ENCODE measurements around the gene SFTA2. TPM values are rescaled to one million over a fixed set of nuclear protein-coding genes. Genes with fewer than 3 reads are reported as not detected.
"Not testable (repeated sequence)": the region's sequence is repeated elsewhere in the genome, so short reads cannot be mapped to it uniquely, and the experiment has no call there.

SFTA2 gene
- total RNA-seq, 1 donor from 2014 or later: not detected

DNA sequence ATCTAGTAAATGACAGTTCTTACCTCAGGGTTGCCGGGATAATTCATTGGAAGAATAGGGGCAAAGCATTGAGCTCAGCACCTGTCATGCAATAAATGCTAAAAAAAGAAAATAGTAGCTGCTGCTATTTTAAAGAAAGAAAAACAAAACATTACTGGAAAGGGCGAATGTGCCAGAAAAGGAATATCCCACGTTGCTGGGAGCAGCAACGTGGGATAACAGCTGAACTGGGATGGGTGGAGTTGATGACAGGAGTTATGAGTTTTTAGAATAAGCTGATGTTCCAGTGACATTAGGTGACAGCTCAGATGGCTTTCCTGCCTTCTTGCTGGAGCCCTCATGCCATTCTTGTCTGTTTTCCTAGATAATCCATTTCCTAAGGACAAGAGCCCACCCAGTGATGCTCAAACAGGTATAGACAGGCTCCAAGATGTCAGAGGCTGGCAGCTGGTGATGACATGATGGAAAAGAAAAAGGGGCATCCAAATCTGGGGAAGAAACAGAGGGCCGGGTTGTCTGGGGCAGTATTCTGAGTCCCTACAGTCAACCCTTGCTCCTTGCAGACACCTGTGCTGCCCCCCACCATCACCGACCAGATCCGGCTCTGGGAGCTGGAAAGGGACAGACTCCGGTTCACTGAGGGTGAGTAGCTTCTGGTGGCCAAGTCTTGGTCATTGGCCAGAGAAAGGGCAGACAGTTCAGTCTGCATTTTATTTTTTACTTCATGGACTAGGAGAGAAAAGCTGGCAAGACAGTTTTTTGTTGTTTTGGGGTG lies 19.0 kb downstream of the SFTA2 start:
- no peak for DNase-seq (ENCODE audit: low read depth, low spot score)

DNA sequence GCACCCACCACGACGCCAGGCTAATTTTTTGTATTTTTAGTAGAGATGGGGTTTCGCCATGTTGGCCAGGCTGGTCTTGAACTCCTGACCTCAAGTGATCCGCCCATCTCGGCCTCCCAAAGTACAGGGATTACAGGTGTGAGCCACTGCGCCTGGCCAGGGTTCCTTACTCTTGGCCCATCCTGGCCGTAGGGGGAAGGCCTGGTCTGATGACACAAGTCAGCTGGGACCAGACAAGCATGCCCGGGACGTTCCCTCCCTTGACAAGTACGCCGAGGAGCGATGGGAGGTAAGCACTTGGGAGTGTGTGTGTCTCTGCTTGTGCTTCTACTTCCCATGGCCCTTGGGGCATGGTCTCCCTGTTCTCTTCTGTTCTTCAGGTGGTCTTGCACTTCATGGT lies 21.5 kb downstream of the SFTA2 start:
- not testable (repeated sequence) for DNase-seq (ENCODE audit: low read depth, low spot score)

DNA sequence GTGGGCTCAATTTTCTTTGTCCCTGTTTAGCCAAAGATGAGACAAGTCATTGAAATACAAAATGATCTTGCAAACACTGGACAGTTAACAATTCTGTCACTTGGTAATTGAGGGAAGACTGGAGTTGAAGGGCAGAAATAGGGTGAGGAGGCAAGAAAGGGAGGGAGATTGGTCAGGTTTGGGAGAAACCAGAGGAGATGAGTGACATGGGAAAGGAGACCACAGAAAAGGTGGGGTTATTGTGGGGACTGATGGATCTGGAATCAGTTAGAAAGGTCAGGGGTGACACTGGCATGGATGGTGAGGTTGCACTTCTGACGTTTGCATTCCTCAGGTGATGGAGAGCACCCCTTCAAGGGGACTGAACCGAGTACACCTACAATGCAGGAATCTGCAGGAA lies 23.3 kb downstream of the SFTA2 start:
- no peak for DNase-seq (ENCODE audit: low read depth, low spot score)

DNA sequence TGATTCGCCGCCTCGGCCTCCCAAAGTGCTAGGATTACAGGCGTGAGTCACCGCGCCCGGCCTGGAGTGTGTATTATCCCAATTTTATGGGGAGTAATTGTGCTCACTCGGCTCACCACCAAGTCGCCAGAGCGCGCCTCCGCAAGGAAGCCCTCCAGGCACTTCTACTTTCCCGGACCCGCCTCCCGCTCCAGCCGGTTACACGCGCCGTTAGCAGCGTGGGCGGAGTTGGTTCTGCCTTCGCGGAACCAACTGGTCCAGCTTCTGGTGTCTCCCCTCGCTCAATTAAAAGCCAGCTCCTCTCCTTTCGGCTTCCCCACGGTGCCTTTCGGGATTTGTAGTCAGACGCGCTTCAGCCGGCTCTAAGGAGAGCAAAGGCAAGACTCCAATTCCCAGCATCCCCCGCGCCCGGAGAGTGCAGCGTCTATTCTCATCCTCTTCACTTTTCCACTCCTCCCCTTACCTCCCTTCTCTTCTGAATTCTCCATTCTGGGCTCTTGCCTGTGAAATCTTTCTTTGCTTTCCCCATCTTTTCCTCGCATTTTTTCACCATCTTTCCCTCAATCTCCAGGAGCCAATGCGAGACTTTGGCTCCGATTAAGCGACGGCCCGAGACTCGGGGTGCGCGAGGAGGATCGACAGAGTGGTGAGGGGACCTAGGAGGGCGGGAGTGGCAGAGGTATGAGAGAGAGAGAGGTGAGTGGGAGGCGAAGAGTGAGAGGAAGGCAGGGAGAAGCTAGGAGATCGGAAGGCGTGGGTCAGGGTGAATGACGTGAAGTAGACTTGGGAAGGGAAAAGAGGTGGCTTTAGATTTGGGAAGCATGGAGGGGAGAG lies 24.0 kb downstream of the SFTA2 start, which contains the start of gene GTF2H4:
GTF2H4 (plus strand) TSS at position 450 of the 834 bp plus-strand sequence.
- DNase-seq (ENCODE audit: low read depth, low spot score): peak; percentile 96

DNA sequence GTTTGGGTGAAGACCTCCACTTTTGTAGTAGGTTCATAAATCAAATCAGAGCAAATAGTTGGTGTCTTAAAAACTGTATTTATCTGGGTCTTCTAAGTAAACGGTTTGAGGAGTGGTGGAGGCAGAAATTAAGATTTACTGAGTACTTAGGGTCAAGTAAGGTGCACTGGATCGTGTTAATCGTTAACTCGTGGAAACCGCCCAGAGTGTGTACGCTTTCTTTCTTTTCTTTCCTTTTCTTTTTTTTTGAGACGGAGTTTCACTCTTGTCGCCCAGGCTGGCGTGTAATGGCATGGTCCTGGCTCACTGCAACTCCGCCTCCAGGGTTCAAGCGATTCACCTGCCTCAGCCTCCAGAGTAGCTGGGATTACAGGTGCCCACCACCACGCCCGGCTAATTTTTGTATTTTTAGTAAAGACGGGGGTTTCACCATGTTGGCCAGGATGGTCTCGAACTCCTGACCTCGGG lies 24.6 kb downstream of the SFTA2 start:
- DNase-seq (ENCODE audit: low read depth, low spot score): not testable (repeated sequence)

DNA sequence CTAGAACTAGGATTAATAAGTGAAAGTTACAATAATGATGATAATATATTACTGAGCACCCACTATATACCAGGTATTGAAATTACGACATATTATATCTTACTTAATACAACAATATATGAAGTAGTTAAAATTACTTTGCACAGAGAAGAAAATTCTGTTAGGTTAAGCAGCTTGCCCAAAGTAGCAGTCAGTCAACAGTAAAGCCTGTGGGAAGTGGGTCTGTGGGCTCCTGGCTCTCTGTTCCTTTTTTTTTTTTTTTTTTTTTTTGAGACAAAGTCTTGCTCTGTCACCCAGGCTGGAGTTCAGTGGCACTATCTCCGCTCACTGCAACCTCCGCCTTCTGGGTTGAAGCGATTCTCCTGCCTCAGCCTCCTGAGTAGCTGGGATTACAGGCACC lies 28.7 kb downstream of the SFTA2 start:
- no peak for DNase-seq (ENCODE audit: low read depth, low spot score)

DNA sequence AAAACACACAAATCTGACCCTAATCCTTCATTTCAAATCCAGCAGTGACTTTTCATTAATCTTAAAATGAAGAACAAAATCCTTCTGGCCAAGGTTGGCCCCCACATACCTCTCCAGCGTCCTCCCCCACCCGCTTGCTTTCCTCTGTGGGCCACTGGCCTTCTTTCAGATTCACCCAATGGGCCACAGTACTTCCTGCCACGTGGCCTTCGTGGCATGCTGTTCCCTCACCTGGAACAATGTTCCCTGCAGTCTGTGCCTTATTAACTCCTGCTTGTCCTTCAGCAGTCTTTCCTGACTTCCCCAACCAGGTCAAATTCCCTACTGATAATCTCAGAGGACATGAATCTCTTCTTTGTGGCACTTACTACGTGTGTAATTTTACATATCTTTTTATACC lies 29.3 kb downstream of the SFTA2 start:
- DNase-seq (ENCODE audit: low read depth, low spot score): no peak

DNA sequence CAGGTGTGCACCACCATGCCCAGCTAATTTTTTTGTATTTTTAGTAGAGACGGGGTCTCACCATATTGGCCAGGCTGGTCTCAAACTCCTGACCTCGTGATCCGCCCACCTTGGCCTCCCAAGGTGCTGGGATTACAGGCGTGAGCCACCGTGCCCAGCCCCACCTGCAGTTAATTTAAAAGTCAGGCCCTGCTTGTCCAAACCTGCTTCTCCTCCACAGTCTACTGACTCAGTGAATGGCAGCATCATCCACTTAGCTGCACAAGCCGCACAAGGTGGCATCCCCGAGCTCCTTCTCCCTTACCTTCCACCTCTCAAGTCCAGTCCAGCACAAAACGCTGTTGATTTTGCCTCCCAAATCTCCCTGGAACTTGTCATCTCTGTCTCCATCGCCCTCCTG lies 29.8 kb downstream of the SFTA2 start:
- not testable (repeated sequence) for DNase-seq (ENCODE audit: low read depth, low spot score)

DNA sequence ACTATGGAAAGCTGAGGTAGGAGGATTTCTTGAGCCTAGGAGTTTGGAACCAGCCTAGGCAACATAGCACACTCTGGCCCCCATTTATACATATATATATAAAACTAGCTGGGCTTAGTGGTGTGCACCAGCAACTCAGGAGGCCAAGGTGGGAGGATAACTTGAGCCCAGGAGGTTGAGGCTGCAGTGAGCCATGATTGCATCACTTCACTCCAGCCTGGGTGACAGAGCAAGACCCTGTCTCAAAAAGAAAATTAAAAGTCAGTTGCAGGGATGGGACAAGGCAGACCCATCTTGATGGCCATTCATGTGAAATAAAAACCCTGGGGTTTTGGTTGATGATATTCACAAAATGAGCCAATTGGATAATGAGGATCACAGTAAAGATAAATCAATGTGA lies 30.5 kb downstream of the SFTA2 start:
- no peak for DNase-seq (ENCODE audit: low read depth, low spot score)

DNA sequence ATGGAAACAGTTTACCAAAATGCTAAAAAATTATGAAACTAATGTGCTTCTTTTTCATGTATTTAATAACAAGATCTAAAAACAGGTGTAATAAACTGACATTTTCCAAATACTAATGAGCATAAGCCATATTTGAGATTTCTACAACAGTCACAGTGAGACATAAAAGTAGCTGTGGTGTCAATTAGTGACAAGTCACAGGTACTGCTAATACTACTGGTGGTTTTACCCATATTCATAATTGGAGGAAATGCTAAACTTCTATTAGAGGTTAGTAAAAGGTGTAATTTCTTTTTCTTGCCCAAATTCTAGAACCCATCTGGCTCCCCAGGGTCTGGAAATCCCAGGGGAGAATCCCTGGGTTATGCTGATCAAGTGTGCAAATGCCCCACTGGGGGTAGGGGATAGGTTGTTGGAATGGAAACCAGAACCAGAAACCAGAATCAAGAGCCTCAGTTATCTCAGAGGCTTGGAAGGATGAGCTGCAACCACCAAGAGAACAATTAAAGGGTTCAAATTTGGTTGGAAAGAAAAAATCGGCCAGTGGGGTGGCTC lies 31.0 kb downstream of the SFTA2 start:
- DNase-seq (ENCODE audit: low read depth, low spot score): no peak

DNA sequence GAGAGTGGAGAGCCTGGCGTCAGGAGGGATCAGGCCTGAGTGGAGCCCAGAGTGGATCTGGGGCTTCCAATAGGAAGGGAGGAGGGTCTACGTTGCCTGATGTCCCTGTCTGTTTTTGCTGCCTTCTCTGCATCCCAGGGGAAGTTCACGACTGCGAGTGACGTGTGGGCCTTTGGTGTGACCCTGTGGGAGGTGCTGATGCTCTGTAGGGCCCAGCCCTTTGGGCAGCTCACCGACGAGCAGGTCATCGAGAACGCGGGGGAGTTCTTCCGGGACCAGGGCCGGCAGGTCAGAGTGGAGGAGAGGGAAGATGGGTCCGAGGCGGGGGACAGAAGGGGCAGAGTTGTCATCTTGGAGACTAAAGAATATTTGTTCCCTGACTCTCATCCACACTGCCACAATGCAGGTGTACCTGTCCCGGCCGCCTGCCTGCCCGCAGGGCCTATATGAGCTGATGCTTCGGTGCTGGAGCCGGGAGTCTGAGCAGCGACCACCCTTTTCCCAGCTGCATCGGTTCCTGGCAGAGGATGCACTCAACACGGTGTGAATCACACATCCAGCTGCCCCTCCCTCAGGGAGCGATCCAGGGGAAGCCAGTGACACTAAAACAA lies 33.1 kb downstream of the SFTA2 start:
- DNase-seq (ENCODE audit: low read depth, low spot score): no peak

DNA sequence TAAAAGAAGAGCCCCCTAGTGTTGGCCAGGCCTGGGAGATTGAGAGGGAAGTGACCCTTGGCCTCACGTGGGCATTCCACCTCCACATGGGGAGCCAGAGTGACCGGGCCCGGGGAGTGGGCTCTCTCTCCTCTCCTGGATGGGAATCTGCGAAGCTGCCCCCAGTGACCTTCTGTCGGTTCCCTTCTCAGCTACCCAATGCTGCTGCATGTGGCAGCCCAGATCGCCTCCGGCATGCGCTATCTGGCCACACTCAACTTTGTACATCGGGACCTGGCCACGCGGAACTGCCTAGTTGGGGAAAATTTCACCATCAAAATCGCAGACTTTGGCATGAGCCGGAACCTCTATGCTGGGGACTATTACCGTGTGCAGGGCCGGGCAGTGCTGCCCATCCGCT lies 34.1 kb downstream of the SFTA2 start:
- DNase-seq (ENCODE audit: low read depth, low spot score): no peak

DNA sequence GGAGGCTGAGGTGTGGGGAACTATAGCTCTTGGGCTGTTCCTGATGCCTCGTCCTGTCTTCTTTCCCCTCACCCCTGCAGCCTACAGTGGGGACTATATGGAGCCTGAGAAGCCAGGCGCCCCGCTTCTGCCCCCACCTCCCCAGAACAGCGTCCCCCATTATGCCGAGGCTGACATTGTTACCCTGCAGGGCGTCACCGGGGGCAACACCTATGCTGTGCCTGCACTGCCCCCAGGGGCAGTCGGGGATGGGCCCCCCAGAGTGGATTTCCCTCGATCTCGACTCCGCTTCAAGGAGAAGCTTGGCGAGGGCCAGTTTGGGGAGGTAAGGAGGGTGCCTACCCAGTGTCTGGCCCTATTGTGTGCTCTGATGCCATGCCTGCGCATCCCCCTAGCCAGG lies 35.4 kb downstream of the SFTA2 start:
- DNase-seq (ENCODE audit: low read depth, low spot score): no peak

DNA sequence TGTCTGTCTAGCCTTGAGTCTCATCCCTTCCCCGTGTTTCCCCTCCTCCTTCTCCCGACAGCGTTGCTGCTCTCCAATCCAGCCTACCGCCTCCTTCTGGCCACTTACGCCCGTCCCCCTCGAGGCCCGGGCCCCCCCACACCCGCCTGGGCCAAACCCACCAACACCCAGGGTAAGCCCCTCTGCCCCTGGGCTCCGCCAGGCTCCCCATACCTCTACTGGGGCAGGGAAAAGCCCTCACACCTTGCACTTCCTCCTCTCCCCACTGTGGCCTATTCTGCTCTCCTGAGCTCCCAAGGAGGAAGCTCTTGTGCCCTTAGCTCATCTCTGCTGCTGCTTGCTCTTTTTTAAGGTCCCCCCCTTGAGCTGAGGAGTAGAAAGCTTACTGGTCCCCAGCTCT lies 36.6 kb downstream of the SFTA2 start:
- DNase-seq (ENCODE audit: low read depth, low spot score): no peak

DNA sequence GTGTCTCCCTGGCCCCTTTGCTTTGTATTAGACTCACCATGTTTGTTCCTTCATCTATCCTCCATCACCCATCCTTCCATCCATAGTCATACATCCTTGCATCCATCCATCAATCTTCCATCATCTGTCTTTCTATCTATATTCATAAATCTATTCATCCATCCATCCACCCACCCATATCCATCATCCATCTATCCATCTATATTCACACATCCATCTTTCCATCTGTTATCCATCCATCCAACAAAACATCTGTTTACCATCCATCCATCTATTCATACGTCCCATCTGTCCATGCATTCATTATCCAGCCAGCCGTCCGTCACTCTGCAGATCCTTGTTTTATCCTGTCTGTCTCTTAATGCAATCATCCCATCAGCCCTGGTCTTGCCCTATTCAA lies 37.0 kb downstream of the SFTA2 start:
- no peak for DNase-seq (ENCODE audit: low read depth, low spot score)

DNA sequence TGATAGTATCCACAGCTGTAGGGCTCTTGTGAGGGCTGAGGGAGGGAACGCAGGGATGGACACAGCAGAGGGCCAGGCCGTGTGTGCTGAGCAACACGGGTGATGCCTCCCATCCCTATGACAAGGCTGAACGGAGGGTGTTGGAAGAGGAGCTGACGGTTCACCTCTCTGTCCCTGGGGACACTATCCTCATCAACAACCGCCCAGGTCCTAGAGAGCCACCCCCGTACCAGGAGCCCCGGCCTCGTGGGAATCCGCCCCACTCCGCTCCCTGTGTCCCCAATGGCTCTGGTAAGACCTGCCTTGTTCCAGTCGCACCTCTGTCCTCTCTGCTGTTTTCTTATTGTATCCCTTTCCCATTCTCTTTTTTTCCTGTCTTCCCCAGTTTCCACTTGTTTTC lies 37.6 kb downstream of the SFTA2 start:
- no peak for DNase-seq (ENCODE audit: low read depth, low spot score)

DNA sequence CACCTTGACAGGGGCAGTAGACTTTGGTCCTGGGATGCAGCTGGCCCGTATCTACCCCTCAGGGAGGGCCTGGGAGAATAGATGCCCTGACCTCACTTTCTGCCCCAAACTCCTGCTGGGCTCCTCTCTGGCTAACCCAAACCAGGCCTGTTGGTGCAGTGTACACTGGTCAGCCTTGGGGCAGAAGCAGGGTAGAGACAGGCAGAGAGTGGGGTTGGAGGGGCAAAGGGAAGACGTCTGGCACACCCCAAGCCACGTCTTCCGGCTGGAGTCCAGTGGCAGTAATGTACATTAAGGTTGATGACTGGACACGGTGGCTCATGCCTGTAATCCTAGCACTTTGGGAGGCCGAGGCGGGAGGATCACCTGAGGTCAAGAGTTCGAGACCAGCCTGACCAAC lies 38.3 kb downstream of the SFTA2 start:
- no peak for DNase-seq (ENCODE audit: low read depth, low spot score)

DNA sequence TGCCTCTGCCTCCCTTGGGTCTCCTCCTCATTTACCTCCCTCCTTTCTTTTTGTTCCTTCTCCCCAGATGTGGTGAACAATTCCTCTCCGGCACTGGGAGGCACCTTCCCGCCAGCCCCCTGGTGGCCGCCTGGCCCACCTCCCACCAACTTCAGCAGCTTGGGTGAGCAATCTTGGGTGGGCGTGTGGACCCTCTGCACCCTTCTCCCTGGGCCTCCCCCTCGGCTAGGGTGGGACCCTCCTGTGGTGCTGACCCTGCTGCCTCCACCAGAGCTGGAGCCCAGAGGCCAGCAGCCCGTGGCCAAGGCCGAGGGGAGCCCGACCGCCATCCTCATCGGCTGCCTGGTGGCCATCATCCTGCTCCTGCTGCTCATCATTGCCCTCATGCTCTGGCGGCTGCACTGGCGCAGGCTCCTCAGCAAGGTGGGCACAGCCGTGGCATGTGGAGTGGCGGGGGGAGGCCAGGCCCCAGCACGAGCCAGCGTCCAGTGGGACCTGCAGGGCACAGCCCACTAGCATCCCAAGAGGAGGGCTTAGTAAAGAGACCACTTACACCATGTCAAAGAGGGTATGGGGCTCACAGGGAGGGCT lies 38.9 kb downstream of the SFTA2 start:
- no peak for DNase-seq (ENCODE audit: low read depth, low spot score)

DNA sequence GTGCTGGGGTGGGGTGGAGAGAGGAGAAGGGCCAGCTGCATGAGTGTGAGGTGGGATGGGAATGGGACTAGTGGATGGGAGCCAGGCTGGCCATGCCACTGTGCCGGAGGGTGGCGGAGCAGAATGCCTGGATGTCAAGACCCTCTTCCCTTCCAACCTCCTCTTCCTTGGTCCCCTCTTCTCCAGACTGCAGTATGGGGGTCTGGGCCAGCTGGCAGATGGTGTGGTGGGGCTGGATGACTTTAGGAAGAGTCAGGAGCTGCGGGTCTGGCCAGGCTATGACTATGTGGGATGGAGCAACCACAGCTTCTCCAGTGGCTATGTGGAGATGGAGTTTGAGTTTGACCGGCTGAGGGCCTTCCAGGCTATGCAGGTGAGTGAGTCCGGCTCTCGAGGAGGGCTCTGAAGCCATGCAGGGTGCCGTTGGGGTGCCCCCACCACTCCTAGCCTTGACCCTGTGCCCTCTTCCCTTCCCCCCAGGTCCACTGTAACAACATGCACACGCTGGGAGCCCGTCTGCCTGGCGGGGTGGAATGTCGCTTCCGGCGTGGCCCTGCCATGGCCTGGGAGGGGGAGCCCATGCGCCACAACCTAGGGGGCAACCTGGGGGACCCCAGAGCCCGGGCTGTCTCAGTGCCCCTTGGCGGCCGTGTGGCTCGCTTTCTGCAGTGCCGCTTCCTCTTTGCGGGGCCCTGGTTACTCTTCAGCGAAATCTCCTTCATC lies 40.0 kb downstream of the SFTA2 start:
- DNase-seq (ENCODE audit: low read depth, low spot score): no peak

DNA sequence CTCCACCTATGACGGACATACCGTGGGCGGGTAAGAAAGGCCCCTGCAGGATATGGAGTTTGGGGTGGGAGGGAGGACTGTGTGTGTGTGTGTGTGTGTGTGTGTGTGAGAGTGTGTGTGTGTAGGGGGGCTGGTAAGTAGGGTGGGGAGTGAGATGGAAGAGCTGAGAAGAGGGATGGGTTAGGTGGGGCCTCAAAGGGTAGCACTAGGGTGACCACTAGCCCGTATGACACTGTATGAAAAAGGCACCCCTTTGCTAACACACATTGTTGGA lies 40.6 kb downstream of the SFTA2 start:
- no peak for DNase-seq (ENCODE audit: low read depth, low spot score)
